Endothelial cell of umbilical vein (primary cell): ENCODE data around the gene PHC2. TPM values are rescaled to one million over a fixed set of nuclear protein-coding genes. Genes with fewer than 3 reads are reported as not detected.

ENCODE experiments used
- BruUV-seq: library from RNA; stranded (reverse); fragments of 400-500 nt; replicated peaks from 2 replicates; lab custom pipeline; 2021; lab: Mats Ljungman, UMichigan
- CTCF ChIA-PET: fragments of 300-600, 350-600 bp; sonication (Branson Sonifier 250); formaldehyde crosslinking; loops from one replicate; lab custom pipeline; 2021; ENCODE audit warnings: antibody characterized with exemption, inconsistent platforms; lab: Charles Lee
- POLR2A ChIA-PET: fragments of 300-600, 350-600 bp; sonication (Branson Sonifier 250); formaldehyde crosslinking; loops from one replicate; lab custom pipeline; 2021; ENCODE audit warnings: antibody characterized with exemption, inconsistent platforms; lab: Charles Lee
- DNase-seq: peaks from one replicate; pipeline ENCODE4 v3.0.0-alpha.2; 2011; ENCODE audit warnings: low read depth, low spot score
- FAIRE-seq: peaks from 2 replicates; lab custom pipeline; 2011; peaks lifted over from hg19 to GRCh38; lab: Jason Lieb, UNC
- H2AFZ ChIP-seq: 2 replicates; pipeline ENCODE4 v1.6.0; 2012; ENCODE audit warnings: low read depth, low read length, control low read depth, inconsistent platforms
- H3K27ac ChIP-seq: 2 replicates; pipeline ENCODE4 v1.5.1; 2011; ENCODE audit warnings: low read depth, mild to moderate bottlenecking, control low read depth, low read length, moderate library complexity; ENCODE audit not compliant: insufficient read depth
- H3K27me3 ChIP-seq, 2 experiments: 2 replicates each; pipeline versions ENCODE4 v1.6.0 to v1.6.1; 2011; ENCODE audit warnings: low read length in 2 of 2, mixed read lengths in 1 of 2; ENCODE audit not compliant: control insufficient read depth in 2 of 2, insufficient read depth in 2 of 2
- H3K36me3 ChIP-seq, 2 experiments: 2 replicates in 1 of 2; 3 replicates in 1 of 2; pipeline ENCODE4 v1.5.1; 2011; ENCODE audit warnings: low read length in 2 of 2, mild to moderate bottlenecking in 1 of 2, moderate library complexity in 1 of 2; ENCODE audit not compliant: control insufficient read depth in 2 of 2, insufficient read depth in 2 of 2; ENCODE audit errors: extremely low read depth in 1 of 2
- H3K4me1 ChIP-seq: 3 replicates; pipeline ENCODE4 v1.5.1; 2011; ENCODE audit warnings: mild to moderate bottlenecking, low read length; ENCODE audit not compliant: control insufficient read depth, insufficient read depth; ENCODE audit errors: extremely low read depth
- H3K4me2 ChIP-seq: 2 replicates; pipeline ENCODE4 v1.6.1; 2011; ENCODE audit warnings: low read length, control low read depth, mixed read lengths; ENCODE audit not compliant: insufficient read depth
- H3K4me3 ChIP-seq, 3 experiments: fragments of 200-600 bp in 1 of 3; sonication (generic), shearing (Covaris generic) in 1 of 3; replicated peaks in 1 of 3; 2 replicates each; pipeline ENCODE4 v1.5.1; 2011 to 2016; ENCODE audit warnings: control low read depth in 3 of 3, low read length in 3 of 3, mild to moderate bottlenecking in 2 of 3, inconsistent platforms in 1 of 3, low read depth in 1 of 3, moderate library complexity in 1 of 3; ENCODE audit not compliant: insufficient read depth in 1 of 3
- H3K79me2 ChIP-seq: 2 replicates; pipeline ENCODE4 v1.6.0; 2012; ENCODE audit warnings: low read length, inconsistent platforms; ENCODE audit not compliant: control insufficient read depth, insufficient read depth
- H3K9ac ChIP-seq: replicated peaks from 2 replicates; pipeline ENCODE3; 2011; ENCODE audit warnings: low read length, control low read depth; ENCODE audit not compliant: insufficient read depth; ENCODE audit errors: extremely low read depth
- H3K9me1 ChIP-seq: replicated peaks from 3 replicates; pipeline ENCODE4 v1.6.0; 2011; ENCODE audit warnings: mild to moderate bottlenecking, low read length; ENCODE audit not compliant: control insufficient read depth, insufficient read depth; ENCODE audit errors: extremely low read depth
- H3K9me3 ChIP-seq: replicated peaks from 2 replicates; pipeline ENCODE4 v1.5.1; 2012; ENCODE audit warnings: low read length, inconsistent platforms; ENCODE audit not compliant: control insufficient read depth, insufficient read depth
- H4K20me1 ChIP-seq: replicated peaks from 2 replicates; pipeline ENCODE3; 2011; ENCODE audit warnings: mild to moderate bottlenecking, low read length; ENCODE audit not compliant: control insufficient read depth, insufficient read depth; ENCODE audit errors: extremely low read depth
- CTCF ChIP-seq, 2 donors: IDR thresholded peaks; 1 replicate in 1 of 2; 2 replicates in 1 of 2; pipeline ENCODE4 v1.5.1; 2011; ENCODE audit warnings: low read length in 2 of 2, mild to moderate bottlenecking in 2 of 2, moderate library complexity in 2 of 2, control low read depth in 1 of 2, inconsistent platforms in 1 of 2, low read depth in 1 of 2; ENCODE audit not compliant: insufficient read depth in 1 of 2; ENCODE audit errors: extremely low read depth in 1 of 2
- EZH2 ChIP-seq: IDR thresholded peaks from 2 replicates; pipeline ENCODE4 v1.6.1; 2012; ENCODE audit warnings: borderline replicate concordance, low read depth, mild to moderate bottlenecking, moderate library complexity, low read length, inconsistent platforms; ENCODE audit not compliant: severe bottlenecking
- FOS ChIP-seq: IDR thresholded peaks from 2 replicates; pipeline ENCODE4 v1.6.1; 2011; ENCODE audit warnings: mild to moderate bottlenecking, low read length, moderate library complexity, borderline replicate concordance; ENCODE audit not compliant: insufficient read depth
- GATA2 ChIP-seq: IDR thresholded peaks from 2 replicates; pipeline ENCODE4 v1.7.0; 2011; ENCODE audit warnings: low read depth, mild to moderate bottlenecking, moderate library complexity, mixed read lengths, low read length; ENCODE audit not compliant: insufficient read length, insufficient read depth
- JUN ChIP-seq: IDR thresholded peaks from 2 replicates; pipeline ENCODE4 v1.6.1; 2011; ENCODE audit warnings: borderline replicate concordance, low read depth; ENCODE audit not compliant: insufficient read length, insufficient read depth
- MAX ChIP-seq: IDR thresholded peaks from 2 replicates; pipeline ENCODE4 v1.6.1; 2011; ENCODE audit not compliant: insufficient read depth, insufficient read length
- MYC ChIP-seq: IDR thresholded peaks from one replicate; pipeline ENCODE4 v1.6.1; 2011; ENCODE audit warnings: mild to moderate bottlenecking, low read depth, low read length
- POLR2A ChIP-seq: IDR thresholded peaks from 2 replicates; pipeline ENCODE4 v1.6.1; 2012; ENCODE audit warnings: low read depth, mild to moderate bottlenecking, control low read depth, low read length
- POLR2AphosphoS5 ChIP-seq: IDR thresholded peaks from 2 replicates; pipeline ENCODE4 v1.6.1; 2012; ENCODE audit warnings: low read depth, mild to moderate bottlenecking, control low read depth, low read length, moderate library complexity; ENCODE audit not compliant: insufficient read depth
- dilution Hi-C: fragments of 300-500 bp; cut with MboI; formaldehyde crosslinking; loops from one replicate; pipeline ENCODE4 v1.15.0; 2019; ENCODE audit warnings: low sequenced_read_pairs; ENCODE audit not compliant: extremely low pct_ligation_motif_present
- intact Hi-C: fragments of 100-400 bp; cut with micrococcal nuclease; formaldehyde crosslinking; loops from one replicate; pipeline ENCODE4 v1.10.0; 2022
- polyA plus RNA-seq, 4 experiments: library from polyadenylated mRNA; depleted of rRNA in 3 of 4; stranded (reverse) in 3 of 4; unstranded in 1 of 4; fragments of >200 nt; gene quantifications; 2 replicates each; pipeline versions ENCODE4 v1.2.1 to v1.2.3, GENCODE V29; 2011 to 2012; ENCODE audit warnings: missing spikeins in 1 of 4
- total RNA-seq: library from RNA; stranded (reverse); gene quantifications from 2 replicates; pipeline ENCODE4 v1.2.3, GENCODE V29; 2021

Gene PHC2
- total and polyA plus RNA-seq, 2 donors (not counting 3 experiments of a cell fraction or from before 2014, with no cell fraction given), result 65.6 to 79.0 TPM

DNA sequence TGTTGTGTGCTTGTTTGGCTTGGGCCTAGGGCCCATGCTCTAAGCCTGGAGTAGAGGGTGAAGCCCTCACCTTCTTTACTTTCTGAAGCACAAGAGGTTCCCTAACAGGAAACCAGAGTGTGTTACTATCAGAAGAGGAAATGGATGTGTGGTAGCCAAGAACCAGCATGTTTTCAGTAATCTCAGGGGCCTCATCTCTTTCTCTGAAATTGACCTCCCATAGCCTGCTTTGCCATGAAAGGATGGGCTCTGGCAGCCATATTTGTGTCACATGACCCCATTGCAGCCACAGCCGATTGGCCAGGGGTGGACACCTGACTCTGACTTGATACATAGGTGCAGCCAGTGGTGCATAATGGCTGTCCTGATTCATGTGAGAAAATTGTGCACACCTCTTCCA lies 128.6 kb downstream of the PHC2 start:
- Histone ChIP-seq H3K36me3 (peaks cover 0 to 5% of the 10 kb centered on the region in 2 experiments), H2AFZ (no peak overlapping the region), H3K9ac (no peak overlapping the region), H3K79me2 (no peaks in the 10 kb centered on the region), H3K9me1 (no peaks in the 10 kb centered on the region), H3K27ac (no peak overlapping the region), H3K4me2 (no peak overlapping the region), H3K4me3 (no peak overlapping the region), H3K4me1 (peaks cover 2% of the 10 kb centered on the region), H4K20me1 (no peaks in the 10 kb centered on the region), H3K27me3 (peaks cover 0 to 9% of the 10 kb centered on the region in 2 experiments), H3K9me3 (no peaks in the 10 kb centered on the region)
- DNase-seq, result no peak
- intact Hi-C loops (no loop called here), dilution Hi-C loops (no loop called here)
- TF ChIP-seq CTCF (IDR thresholded peaks at IDR 0.05; ENCODE audit: extremely low read depth in 1 of 2, insufficient read depth in 1 of 2, low read depth in 1 of 2, low read length in 2 of 2) (no peak), FOS (no peak), EZH2 (no peak), GATA2 (no peak), POLR2AphosphoS5 (no peak), JUN (no peak), MYC (no peak), POLR2A (no peak), MAX (no peak)
- BruUV-seq, result no TSS peak
- FAIRE-seq, result no peak
- POLR2A ChIA-PET, result no interaction called here
- CTCF ChIA-PET, result no interaction called here
